ENCODE results near the gene SLC35B2. TPM values are rescaled to one million over a fixed set of nuclear protein-coding genes. Genes with fewer than 3 reads are reported as not detected.

Gene SLC35B2
- total RNA-seq, 2 donors from 2014 or later, result 44.5 to 59.9 TPM

GRCh38 chr6:44261581-44261980 lies 4.3 kb upstream of the SLC35B2 start:
- intact Hi-C loops (cut with DNase I), result no loop called here
- TF ChIP-seq POLR2A (IDR thresholded peaks at IDR 0.05) (no peak), POLR2AphosphoS5 (IDR thresholded peaks at IDR 0.05) (no peak)
- TF ChIP-seq, protein P1, sequence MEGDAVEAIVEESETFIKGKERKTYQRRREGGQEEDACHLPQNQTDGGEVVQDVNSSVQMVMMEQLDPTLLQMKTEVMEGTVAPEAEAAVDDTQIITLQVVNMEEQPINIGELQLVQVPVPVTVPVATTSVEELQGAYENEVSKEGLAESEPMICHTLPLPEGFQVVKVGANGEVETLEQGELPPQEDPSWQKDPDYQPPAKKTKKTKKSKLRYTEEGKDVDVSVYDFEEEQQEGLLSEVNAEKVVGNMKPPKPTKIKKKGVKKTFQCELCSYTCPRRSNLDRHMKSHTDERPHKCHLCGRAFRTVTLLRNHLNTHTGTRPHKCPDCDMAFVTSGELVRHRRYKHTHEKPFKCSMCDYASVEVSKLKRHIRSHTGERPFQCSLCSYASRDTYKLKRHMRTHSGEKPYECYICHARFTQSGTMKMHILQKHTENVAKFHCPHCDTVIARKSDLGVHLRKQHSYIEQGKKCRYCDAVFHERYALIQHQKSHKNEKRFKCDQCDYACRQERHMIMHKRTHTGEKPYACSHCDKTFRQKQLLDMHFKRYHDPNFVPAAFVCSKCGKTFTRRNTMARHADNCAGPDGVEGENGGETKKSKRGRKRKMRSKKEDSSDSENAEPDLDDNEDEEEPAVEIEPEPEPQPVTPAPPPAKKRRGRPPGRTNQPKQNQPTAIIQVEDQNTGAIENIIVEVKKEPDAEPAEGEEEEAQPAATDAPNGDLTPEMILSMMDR (IDR thresholded peaks at IDR 0.05), result no peak
- H3K9me3 ChIP-seq, result no peaks in the 10 kb centered on the region
- no peaks in the 10 kb centered on the region for H3K27me3 ChIP-seq (replicated peaks; ENCODE audit: insufficient read depth)
- 96% methylated on average over 8 of the region's 8 CpGs for WGBS
- no peak for DNase-seq (ENCODE audit: low spot score)
- peaks cover 12% of the 10 kb centered on the region for H3K4me1 ChIP-seq (replicated peaks)
- no peaks in the 10 kb centered on the region for H3K36me3 ChIP-seq
- no peak overlapping the region for H3K27ac ChIP-seq
- H3K4me3 ChIP-seq, result no peak overlapping the region

DNA sequence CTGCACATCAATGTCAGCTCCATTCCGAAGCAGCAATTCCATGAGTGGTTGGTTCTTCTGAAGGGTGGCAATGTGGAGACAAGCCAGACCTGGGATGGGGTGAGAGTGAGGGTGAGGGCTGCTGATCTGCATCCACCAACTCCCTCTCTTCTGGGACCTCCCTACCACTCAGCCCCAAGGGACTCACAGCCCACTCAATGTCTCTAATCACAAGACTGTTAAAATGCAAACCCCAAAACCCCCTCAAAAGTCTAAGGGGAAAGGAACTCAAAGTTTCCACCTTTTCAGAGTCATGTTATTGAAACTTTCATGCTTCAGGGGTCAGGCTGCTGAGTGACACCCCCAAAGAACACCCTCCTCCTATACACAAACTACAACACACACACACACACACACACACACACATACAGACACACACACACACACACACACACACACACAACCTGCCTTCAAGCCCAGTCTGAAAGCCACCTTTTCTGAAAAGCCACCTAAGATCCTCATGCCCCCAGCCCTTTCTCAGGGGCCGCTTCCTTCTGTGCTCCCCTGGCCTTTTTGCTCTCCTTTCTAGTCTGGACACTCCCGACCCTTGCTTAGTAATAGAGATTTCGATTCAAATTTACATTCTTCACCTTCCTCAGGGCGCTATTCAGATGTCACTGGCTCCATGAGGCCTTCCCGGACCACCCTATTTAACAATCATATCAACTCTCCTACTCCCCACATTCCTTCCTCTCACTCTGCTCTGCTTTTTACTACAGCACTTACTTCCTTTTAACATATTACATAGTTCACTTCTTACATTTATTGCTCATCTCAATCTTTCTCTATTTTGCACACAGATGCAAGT lies 3.3 kb upstream of the SLC35B2 start:
- H3K36me3 ChIP-seq, result no peaks in the 10 kb centered on the region
- DNase-seq (ENCODE audit: low spot score), result no peak
- TF ChIP-seq POLR2AphosphoS5 (IDR thresholded peaks at IDR 0.05), result no peak
- TF ChIP-seq, protein P1 (IDR thresholded peaks at IDR 0.05), result no peak
- TF ChIP-seq POLR2A (IDR thresholded peaks at IDR 0.05), result no peak
- no peak overlapping the region for H3K4me3 ChIP-seq
- H3K9me3 ChIP-seq, result no peaks in the 10 kb centered on the region
- intact Hi-C loops (cut with DNase I), result no loop called here
- H3K4me1 ChIP-seq (replicated peaks), result peaks cover 17% of the 10 kb centered on the region
- H3K27ac ChIP-seq, result no peak overlapping the region
- WGBS, result 90% methylated on average over 5 of the region's 6 CpGs
- no peaks in the 10 kb centered on the region for H3K27me3 ChIP-seq (replicated peaks; ENCODE audit: insufficient read depth)

DNA sequence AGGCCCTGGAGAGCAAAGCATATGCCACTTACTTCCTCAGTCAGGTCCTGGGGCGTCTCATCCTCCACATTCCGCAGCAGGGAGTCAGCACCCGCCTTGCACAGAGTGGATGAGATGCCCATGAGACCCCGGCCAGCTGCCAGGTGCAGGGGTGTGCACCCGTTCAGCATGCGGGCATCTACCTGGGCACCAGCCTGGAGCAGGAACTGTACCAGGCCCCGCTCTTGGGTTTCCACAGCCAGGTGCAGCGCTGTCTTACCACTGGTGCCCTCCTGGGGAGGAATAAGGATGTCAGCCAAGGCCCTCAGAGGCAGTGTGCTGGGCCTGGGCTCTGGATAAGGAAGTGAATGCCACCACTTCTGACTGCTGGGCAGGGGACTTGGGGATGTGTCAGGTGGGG lies 2.7 kb upstream of the SLC35B2 start:
- Histone ChIP-seq H3K9me3 (no peaks in the 10 kb centered on the region), H3K27ac (no peak overlapping the region), H3K27me3 (replicated peaks; ENCODE audit: insufficient read depth) (no peaks in the 10 kb centered on the region), H3K4me3 (no peak overlapping the region), H3K36me3 (no peaks in the 10 kb centered on the region), H3K4me1 (replicated peaks) (peaks cover 17% of the 10 kb centered on the region)
- WGBS, result 90% methylated on average over 6 of the region's 8 CpGs
- intact Hi-C loops (cut with DNase I), result no loop called here
- TF ChIP-seq, protein P1 (IDR thresholded peaks at IDR 0.05), result no peak
- TF ChIP-seq POLR2A (IDR thresholded peaks at IDR 0.05) (no peak), POLR2AphosphoS5 (IDR thresholded peaks at IDR 0.05) (no peak)
- no peak for DNase-seq (ENCODE audit: low spot score)

DNA sequence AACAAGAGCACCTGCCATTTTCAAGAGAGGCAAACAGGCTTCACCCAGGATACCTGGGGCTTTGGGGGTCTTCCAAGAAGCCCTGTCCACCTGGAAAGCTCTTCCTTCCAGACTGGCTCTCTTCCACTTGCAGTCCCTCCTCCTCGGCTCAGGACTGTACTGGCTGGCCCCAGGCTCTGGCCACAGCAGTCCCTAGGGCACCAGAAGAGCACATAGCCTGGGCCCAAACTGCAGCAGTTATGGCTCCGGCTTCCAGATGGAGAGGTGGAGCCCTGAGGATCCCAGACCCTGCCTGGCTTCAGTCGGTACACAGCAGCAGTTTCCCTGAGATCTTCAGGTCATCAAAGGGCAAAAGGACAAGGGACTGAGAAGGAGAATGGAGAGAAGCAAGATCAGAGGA lies 1.6 kb upstream of the SLC35B2 start:
- intact Hi-C loops (cut with DNase I), result no loop called here
- TF ChIP-seq POLR2AphosphoS5 (IDR thresholded peaks at IDR 0.05), result no peak
- TF ChIP-seq POLR2A (IDR thresholded peaks at IDR 0.05), result no peak
- TF ChIP-seq, protein P1 (IDR thresholded peaks at IDR 0.05), result no peak
- no peak for DNase-seq (ENCODE audit: low spot score)
- no peaks in the 10 kb centered on the region for H3K9me3 ChIP-seq
- H3K4me1 ChIP-seq (replicated peaks), result peaks cover 12% of the 10 kb centered on the region
- WGBS, result 91% methylated on average over 3 of the region's 3 CpGs
- no peak overlapping the region for H3K27ac ChIP-seq
- no peak overlapping the region for H3K4me3 ChIP-seq
- peaks cover 0 to 8% of the 10 kb centered on the region in 2 donors for H3K36me3 ChIP-seq
- no peaks in the 10 kb centered on the region for H3K27me3 ChIP-seq (replicated peaks; ENCODE audit: insufficient read depth)

GRCh38 chr6:44258325-44258863 lies 1.1 kb upstream of the SLC35B2 start:
- H3K36me3 ChIP-seq, result peaks cover 0 to 13% of the 10 kb centered on the region in 2 donors
- no peak for DNase-seq (ENCODE audit: low spot score)
- intact Hi-C loops (cut with DNase I), result no loop called here
- no peaks in the 10 kb centered on the region for H3K9me3 ChIP-seq
- H3K27me3 ChIP-seq (replicated peaks; ENCODE audit: insufficient read depth), result no peaks in the 10 kb centered on the region
- peaks cover 6% of the 10 kb centered on the region for H3K4me1 ChIP-seq (replicated peaks)
- 85% methylated on average over 9 of the region's 9 CpGs for WGBS
- TF ChIP-seq POLR2AphosphoS5 (IDR thresholded peaks at IDR 0.05) (no peak), POLR2A (IDR thresholded peaks at IDR 0.05) (no peak)
- TF ChIP-seq, protein P1 (IDR thresholded peaks at IDR 0.05), result no peak
- no peak overlapping the region for H3K27ac ChIP-seq
- H3K4me3 ChIP-seq, result no peak overlapping the region
